K562 (cell line): Measurements from ENCODE around the gene COBLL1.

Experiments
- EP300 ChIP-seq: IDR thresholded peaks from 2 replicates; pipeline ENCODE4 v1.6.1; 2012; ENCODE audit warnings: low read length, improper control_type of control experiment
- MAZ ChIP-seq, 2 experiments: fragments of 450-650 bp in 1 of 2; sonication (generic) in 1 of 2; formaldehyde crosslinking; IDR thresholded peaks in 1 of 2; conservative IDR thresholded peaks in 1 of 2; 2 replicates each; pipeline versions ENCODE4 v1.4.0 to v1.5.0; 2020; ENCODE audit warnings: mild to moderate bottlenecking in 1 of 2, missing genetic modification reagents in 1 of 2
- RAD21 ChIP-seq, 2 experiments: fragments of 250-450 bp in 1 of 2; fragments of 450-650 bp in 1 of 2; sonication (Bioruptor Pico) in 1 of 2; formaldehyde crosslinking in 1 of 2; IDR thresholded peaks in 1 of 2; conservative IDR thresholded peaks in 1 of 2; 2 replicates each; pipeline versions ENCODE4 v1.4.0 to v1.8.0; 2020 to 2022; ENCODE audit warnings: mild to moderate bottlenecking in 2 of 2, moderate library complexity in 1 of 2
- SMARCC2 ChIP-seq: fragments of 450-650 bp; IDR thresholded peaks from 2 replicates; pipeline ENCODE4 v1.6.1; 2017; ENCODE audit warnings: antibody characterized with exemption, moderate library complexity, mild to moderate bottlenecking, low read depth
- TF ChIP-seq, protein P1 (sequence below): IDR thresholded peaks from 2 replicates; pipeline ENCODE4 v1.6.1; 2014; ENCODE audit warnings: antibody characterized with exemption
- TF ChIP-seq, protein P2 (sequence below): sonication (generic); formaldehyde crosslinking; IDR thresholded peaks from 2 replicates; pipeline ENCODE4 v1.8.1; 2023; ENCODE audit warnings: mild to moderate bottlenecking, missing genetic modification reagents

DNA sequence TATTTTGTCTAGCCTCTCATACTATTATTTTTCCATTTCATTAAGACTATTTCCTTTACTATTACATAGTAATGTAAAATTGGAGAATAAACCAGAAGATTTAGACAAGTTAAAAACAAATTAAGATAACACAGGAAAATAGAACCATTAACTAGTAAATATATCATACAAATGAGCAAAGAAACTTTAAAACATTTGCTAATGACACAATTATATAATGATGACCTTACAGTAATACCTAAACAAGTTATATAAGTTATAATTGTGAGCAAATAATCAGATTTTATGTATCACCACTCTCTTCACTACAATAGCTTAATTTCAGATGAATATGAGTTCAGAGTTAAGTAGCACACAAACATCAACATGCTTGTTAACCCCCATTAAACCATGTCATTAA is 147.8 kb downstream of the COBLL1 start:
- TF ChIP-seq MAZ (CRISPR knock-in tag; conservative IDR thresholded peaks at IDR 0.05 in 1 of 2, IDR thresholded peaks at IDR 0.05 in 1 of 2): no peak
- TF ChIP-seq EP300: no peak
- TF ChIP-seq RAD21 (CRISPR knock-in tag; conservative IDR thresholded peaks at IDR 0.05 in 1 of 2, IDR thresholded peaks at IDR 0.05 in 1 of 2): no peak
- TF ChIP-seq, protein P1, sequence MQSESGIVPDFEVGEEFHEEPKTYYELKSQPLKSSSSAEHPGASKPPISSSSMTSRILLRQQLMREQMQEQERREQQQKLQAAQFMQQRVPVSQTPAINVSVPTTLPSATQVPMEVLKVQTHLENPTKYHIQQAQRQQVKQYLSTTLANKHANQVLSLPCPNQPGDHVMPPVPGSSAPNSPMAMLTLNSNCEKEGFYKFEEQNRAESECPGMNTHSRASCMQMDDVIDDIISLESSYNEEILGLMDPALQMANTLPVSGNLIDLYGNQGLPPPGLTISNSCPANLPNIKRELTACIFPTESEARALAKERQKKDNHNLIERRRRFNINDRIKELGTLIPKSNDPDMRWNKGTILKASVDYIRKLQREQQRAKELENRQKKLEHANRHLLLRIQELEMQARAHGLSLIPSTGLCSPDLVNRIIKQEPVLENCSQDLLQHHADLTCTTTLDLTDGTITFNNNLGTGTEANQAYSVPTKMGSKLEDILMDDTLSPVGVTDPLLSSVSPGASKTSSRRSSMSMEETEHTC: no peak
- TF ChIP-seq, protein P2, sequence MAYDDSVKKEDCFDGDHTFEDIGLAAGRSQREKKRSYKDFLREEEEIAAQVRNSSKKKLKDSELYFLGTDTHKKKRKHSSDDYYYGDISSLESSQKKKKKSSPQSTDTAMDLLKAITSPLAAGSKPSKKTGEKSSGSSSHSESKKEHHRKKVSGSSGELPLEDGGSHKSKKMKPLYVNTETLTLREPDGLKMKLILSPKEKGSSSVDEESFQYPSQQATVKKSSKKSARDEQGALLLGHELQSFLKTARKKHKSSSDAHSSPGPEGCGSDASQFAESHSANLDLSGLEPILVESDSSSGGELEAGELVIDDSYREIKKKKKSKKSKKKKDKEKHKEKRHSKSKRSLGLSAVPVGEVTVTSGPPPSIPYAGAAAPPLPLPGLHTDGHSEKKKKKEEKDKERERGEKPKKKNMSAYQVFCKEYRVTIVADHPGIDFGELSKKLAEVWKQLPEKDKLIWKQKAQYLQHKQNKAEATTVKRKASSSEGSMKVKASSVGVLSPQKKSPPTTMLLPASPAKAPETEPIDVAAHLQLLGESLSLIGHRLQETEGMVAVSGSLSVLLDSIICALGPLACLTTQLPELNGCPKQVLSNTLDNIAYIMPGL: no peak
- no peak for TF ChIP-seq SMARCC2
